Prostate gland (tissue), 2 donors: ENCODE measurements around the gene RPL29.

Experiments used
- CTCF ChIP-seq, 4 experiments: fragments of 200-600 bp in 2 of 4; fragments of 450-650 bp in 2 of 4; sonication (generic) in 2 of 4; IDR thresholded peaks; 1 replicate in 3 of 4; 2 replicates in 1 of 4; pipeline ENCODE4 v1.5.1; 2016 to 2019; ENCODE audit warnings: antibody characterized with exemption in 4 of 4, mild to moderate bottlenecking in 2 of 4, moderate library complexity in 2 of 4
- POLR2AphosphoS5 ChIP-seq: sonication (generic); formaldehyde crosslinking; IDR thresholded peaks from one replicate; pipeline ENCODE4 v1.6.1; 2017; ENCODE audit warnings: antibody characterized with exemption

DNA sequence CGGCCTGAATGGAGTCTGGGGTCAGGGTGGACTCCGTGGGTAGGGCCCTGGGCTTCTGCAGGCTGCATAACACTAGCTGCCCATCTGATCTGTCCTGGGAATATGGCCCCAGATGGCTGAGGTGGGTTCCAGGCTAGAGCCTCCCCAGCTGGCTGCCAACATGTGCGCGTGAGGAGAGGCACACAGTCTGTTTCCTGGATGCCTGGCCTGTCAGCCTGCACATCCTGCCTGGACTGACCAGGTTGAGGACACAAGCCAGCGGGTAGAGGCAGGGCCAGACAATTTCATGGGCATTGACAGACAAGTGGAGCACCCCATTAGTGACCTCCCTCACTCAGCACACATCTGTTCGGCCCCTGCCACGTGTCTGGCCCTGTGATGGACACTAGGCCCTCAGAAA lies 29.8 kb upstream of the RPL29 start:
- TF ChIP-seq CTCF (IDR thresholded peaks at IDR 0.05) (no peak), POLR2AphosphoS5 (no peak)
